Central memory CD4-positive, alpha-beta T cell (primary cell): ENCODE measurements around the gene RNF217.
"Not testable (repeated sequence)": the region's sequence is repeated elsewhere in the genome, so short reads cannot be mapped to it uniquely, and the experiment has no call there.

Experiments used
- DNase-seq: peaks from one replicate; pipeline ENCODE4 v3.0.0; 2022
- total RNA-seq, 3 experiments: gene quantifications; one replicate each; lab custom pipeline; 2026; lab: John Stamatoyannopoulos, UW

The RNF217 gene, protein sequence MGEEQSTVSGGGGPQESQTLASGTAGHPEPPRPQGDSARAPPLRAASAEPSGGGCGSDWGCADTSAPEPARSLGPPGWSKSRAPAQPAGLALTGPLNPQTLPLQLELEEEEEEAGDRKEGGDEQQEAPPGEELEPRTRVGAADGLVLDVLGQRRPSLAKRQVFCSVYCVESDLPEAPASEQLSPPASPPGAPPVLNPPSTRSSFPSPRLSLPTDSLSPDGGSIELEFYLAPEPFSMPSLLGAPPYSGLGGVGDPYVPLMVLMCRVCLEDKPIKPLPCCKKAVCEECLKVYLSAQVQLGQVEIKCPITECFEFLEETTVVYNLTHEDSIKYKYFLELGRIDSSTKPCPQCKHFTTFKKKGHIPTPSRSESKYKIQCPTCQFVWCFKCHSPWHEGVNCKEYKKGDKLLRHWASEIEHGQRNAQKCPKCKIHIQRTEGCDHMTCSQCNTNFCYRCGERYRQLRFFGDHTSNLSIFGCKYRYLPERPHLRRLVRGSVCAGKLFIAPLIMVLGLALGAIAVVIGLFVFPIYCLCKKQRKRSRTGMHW
- 0.77 to 2.9 (median 2.3) reads per million in 3 experiments for total RNA-seq

DNA sequence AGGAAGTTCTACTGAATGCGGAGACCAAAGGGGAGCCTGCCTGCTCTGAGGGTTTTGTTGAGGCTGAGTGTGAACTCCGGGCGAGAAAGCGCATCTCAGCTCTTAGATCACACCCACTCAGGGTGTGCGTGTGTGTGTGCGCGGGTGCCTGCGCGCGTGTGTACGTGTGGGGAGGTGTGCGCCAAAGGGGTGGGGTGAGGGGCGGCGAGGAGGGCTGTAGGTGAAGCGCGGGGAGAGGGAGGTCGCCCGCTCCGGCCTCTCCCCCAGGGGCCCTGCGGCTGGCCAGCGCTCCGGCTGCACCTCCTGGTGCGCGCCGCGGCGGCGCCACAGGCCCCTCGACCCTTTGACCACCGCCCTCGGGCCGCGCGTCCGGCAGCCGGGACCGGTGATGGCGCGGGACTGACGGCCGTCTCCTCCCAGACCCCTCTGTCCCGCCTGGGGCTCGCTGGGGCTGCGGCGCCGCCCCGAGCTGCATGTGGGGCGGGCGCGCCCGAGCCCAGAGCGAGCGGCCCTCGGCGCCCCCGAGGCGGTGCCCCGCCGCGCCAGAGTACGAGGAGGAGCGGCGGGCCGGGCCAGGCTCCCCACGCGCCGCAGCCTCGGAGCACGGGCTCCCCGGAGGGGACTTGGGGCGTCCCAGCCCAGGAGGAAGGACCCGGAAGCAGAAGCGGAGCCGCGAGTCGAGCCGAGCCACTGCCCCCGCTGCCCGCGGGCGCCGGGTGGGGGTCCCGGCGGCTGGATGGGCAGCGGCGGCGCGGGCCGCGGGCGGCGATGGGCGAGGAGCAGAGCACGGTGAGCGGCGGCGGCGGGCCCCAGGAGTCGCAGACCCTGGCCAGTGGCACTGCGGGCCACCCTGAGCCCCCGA, at the start of gene RNF217:
Gene RNF217, plus strand, starts transcription at position 661 of the 862 bp plus-strand sequence. Its CDS starts 108 bp downstream, at position 769.
- no peak for DNase-seq

DNA sequence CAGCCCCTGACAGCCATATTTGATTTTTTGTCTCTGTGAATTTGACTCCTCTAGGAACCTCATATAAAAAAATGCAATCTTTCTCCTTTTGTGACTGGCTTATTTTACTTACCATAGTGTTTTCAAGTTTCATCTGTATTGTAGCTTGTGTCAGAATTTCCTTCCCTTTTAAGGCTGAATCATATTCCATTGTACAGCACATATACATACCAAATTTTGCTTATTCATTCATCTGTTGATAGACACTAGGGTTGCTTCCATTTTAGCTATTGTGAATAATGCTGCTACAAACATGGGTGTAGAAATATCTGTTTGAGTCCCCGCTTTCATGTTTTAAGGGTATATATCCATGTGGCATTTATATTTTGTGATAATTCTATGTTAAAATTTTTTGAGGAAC, 49.2 kb upstream of the RNF217 start:
- DNase-seq, result no peak

DNA sequence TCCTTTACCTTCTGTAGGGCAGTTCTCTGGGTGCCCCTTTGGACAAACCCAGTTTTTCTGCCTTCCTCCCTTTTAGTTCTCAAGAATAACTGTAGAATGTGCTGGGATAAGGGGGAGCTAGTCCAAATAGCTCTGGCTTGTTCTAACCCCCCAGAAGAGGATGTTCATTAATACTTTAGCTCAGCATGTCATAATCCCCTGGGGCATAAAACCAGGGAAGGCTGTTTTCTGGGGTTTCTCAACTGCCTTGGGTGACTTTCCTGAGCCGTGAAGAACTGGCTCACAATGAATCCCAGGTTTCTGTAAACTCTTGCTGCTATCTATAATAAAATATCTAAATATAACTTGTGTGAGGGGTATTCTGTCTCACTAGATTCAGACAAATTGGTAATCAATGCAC, 44.5 kb upstream of the RNF217 start:
- no peak for DNase-seq

DNA sequence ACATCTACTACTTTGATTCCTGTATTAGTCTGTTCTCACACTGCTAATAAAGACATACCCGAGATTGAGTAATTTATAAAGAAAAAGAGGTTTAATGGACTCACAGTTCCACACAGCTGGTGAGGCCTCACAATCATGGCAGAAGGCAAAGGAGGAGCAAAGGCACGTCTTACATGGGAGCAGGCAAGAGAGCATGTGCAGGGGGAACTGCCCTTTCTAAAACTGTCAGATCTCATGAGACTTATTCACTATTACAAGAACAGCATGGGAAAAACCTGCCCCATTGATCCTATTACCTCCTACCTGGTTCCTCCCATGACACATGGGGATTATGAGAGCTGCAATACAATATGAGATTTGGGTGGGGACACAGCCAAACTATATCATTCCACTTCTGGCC, 42.5 kb upstream of the RNF217 start:
- not testable (repeated sequence) for DNase-seq

DNA sequence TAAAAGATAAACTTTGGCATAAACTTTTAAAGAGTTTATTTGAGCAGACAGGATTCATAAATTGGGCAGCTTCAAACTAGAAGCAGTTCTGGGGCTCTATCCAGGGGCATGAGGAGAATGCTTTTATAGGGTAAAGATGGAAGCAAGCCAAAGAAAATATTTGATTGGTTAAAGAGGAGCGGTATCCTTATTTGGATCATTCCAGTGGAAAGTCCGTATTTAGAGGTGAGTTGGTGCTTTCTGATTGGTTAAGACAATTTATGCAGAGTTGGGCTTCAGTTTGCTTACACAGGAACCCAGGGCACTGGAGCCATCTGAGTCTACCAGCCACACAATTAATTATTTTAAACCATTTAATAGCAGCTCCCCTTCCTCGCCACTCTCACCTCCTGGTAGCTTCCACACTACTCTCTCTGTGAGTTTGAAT, 37.9 kb upstream of the RNF217 start:
- no peak for DNase-seq

DNA sequence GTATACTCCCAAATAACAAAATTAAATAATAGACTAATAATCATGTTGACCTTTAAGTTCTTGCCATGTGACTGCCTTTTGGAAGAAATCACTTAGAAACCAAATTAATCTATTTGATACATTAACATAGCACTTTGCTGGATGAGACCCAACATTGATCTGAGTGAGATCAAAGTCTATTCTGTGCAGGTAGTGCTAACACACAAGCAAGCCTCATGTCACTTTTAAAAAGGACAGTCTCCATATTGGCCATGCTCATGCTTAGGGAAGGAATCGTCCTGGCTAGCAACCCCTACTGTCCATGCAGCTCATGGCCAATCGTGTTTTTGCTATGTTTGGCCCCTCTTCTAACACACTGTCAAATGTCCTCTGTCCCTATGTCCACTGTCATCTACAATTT, 35.8 kb upstream of the RNF217 start:
- DNase-seq, result no peak

DNA sequence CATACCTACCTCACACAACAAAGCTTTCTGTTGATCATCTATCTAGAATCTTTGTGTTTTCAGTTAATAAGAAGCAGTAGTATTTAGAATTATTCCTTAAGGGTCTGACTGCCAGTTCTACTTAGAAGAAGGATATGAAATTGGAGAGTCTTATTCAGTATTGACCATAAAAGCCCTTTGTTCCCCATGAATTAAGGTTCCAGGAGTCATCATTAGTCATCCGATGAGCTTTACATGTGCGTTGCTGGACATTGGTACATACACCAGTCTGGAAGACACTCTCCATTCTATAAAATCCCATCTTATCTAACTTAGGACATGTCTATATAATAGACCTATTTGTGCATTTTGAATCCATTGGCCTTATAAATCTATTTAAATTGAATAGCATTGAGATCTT, 34.4 kb upstream of the RNF217 start:
- no peak for DNase-seq

DNA sequence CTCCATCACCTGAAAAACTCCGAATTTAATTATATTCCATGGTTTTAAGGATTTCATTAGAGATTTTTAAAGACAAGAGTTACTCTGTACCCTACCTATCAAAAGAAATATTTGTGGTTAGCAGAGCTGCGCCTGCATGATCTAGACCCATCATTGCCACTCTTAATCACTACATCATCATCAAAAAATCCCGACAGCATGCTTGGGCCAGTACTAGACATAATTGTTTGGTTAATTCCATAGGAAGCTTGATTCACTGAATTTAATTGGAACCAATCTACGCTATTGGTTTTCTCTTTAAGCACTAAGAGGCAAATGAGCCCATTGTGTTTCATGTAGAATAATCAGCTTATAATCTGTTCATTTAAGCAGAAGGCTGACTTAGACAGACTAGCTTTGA, 33.4 kb upstream of the RNF217 start:
- no peak for DNase-seq

DNA sequence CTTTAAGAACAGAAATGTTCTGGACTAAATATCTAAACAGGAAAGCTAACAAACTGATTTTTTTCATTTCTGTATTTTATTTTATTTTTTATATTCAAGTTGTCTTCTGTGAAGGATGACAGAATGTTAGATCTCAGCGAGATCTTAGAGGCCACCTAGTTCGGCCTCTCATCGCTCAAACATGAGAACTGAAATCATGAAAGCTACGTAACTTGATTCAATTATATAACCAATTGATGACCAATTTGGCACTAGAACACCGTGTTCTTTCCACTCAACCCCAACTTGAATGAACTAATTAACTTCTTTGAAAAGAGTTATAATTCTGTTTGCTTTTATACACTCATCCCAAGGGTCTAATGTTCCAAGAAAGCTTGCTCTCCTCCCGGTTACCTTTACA, 24.6 kb upstream of the RNF217 start:
- DNase-seq, result no peak

DNA sequence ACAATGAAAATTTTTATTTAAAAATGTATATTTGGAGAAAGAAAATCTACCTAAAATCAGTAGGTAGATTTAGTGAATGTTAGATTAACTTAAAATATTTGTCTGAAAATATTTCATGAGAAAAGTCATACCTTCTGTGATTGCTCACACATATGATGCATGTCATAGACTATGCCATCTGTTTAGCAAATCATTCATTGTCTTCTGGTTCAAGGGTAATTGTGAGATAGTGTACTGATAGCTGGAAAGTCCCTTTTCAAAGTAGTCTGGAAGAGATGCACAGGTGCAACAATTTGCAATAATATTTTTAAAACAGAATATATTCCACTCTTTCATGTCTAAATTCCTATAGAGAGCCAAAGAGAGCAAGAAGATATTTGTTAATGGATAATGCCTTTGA, 21.0 kb upstream of the RNF217 start:
- no peak for DNase-seq

DNA sequence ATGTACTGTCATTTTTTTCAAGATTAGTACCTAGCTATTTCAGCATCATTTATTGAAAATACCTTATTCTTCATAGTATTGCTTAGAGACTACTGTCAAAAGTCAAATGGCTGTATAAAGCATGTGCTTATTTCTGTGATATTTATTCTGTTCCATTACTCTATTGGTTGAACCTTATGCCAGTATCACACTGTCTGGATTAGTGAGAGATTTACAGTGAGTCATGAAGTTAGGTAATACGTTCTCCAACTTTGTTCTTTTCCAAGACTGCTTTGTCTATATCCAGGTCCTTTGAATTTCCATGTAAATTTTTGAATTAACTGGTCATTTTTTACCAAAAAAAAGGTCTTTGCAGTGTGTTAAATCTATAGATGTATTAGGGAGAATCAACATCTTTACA, 18.6 kb upstream of the RNF217 start:
- no peak for DNase-seq

DNA sequence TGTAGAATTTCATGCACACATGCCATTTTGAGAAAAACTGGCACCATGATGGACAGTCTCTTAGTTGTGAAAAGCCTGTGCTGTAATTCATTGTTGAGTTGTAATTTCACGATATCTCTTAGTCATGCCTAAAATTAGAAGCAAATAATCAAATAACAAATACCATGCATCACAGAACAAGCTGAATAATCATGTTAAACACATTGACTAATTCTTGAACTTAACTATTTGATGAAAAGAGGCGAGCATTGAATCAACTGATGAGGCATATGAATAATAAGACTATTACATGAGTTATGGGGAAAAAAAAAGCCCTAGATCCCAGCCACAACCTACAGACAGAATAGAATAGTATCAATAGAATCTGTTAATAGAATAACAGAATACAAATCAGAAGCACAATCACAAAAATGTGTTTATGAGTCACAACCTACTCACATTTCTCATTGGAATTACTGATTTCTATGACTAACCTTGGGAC, 14.2 kb upstream of the RNF217 start:
- no peak for DNase-seq

DNA sequence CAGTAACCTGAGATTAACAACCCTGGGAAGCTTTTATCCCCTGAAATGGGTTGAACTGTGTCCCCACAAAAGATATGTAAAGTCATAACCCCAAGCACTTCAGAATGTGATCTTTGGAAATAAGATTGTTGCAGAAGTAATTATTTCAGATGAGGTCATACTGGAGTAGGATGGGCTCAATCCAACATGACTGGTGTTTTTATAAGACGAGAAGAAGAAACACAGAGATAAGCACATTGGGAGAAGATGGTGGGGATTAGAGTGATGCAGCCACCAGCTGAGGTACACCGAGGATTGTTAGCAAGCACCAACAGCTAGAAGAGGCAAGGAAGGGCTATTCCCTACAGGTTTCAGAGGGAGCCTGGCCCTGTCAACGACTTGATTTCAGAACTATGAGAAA, 12.5 kb upstream of the RNF217 start:
- no peak for DNase-seq

DNA sequence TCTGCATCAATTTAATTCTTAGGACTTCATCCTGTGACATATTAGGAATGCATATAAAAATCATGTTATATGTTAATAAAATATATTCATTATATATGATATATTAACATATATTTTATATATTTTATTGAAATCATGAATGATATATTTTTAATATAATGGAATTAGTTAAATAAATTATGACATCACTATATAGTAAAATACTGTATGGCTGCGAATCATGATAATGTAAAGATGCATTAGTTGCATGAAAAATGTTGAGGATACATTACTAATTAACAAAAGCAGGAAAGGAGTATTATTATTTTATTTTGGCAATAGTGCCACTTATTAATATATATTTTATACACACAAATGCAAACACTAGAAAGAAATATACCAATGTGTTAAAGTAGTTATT, 8.4 kb upstream of the RNF217 start:
- DNase-seq, result no peak

DNA sequence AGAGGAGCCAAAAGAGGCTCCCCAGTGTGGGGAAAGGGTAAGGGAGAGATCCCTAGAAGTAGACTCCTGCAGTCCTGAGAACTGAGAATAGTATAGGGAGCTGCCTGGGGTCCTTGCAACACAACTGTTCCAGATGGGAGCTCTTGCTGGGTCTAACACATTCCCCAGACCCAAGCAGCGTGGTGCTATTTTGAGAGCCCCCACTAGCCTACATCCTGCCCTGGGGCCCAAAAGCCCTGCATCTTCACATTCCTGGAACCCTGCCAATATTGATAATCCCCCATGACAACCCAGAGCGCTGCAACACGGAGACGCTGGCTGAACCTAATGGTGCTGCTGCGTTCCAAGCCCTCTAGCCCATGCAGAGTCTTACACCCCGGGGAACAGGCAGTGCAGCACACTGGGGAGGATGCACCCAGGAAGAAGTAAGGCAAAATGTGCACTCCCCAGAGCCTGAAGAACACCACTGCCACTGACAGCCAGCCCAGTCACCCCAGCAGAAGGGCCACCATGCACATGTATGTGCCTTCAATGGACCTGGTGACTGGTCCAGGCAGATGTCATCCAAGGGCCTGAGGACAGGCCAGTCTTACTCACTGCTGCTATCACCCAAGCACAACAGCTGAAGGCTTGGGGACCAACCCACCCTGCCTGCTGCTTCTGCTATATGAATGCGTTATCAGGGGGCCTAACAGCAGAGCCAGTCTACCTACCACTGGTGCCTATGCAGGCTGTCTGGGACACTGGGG, 7.0 kb upstream of the RNF217 start:
- DNase-seq, result no peak

DNA sequence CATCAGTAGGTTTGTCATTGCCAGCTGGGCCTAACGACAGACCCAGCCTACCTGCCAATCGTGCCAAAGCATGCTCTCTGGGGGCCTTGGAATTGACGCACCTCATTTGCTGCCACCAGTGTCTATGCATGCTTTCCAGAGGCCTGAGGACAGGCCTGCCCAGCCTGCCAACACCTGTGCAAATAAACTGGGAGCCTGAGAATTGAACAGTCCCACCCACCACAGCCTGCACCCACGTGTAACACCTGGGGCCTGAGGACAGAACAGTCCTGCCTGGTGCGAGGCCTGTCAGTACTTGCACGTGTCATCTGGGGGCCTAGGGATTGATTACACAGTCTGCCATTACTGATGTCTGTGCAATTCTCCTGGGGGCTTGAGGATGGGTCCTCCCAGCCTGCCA, 6.2 kb upstream of the RNF217 start:
- no peak for DNase-seq

DNA sequence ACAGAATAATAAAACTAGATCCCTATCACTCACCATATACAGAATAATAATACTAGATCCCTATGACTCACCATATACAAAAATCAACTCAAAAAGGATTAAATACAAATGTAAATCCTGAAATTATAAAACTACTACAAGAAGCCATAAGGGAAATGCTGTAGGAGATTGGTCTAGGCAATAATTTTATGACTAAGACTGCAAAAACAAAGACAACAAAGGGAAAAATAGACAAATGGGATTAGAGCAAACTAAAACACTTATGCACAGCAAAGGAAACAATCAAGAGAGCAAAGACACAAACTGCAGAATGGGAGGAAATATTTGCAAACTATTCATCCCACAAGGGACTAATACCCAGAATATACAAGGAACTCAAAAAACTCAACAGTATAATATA, 4.1 kb upstream of the RNF217 start:
- DNase-seq, result no peak

DNA sequence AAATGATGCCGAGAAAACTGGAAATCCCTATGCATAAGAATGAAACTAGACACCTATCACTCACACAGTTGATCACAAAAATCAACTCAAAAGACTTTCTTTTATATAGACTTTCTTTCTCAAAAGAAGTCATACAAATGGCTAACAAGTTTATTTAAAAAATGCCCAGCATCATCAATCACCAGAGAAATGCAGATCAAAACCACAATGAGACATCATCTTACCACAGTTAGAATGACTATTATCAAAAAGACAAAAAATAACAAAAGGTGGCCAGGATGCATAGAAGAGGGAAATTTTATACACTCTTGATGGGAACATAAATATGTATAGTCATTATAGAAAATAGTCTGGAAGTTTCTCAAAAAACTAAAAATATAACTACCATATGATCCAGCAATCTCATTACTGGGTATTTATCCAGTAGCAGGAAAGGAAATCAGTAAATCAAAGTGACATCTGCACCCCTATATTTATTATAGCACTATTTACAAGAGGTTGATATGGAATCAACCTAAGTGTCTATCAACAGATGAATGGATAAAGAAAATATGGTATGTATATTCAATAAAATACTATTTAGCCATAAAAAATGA, 3.4 kb upstream of the RNF217 start:
- DNase-seq, result no peak

DNA sequence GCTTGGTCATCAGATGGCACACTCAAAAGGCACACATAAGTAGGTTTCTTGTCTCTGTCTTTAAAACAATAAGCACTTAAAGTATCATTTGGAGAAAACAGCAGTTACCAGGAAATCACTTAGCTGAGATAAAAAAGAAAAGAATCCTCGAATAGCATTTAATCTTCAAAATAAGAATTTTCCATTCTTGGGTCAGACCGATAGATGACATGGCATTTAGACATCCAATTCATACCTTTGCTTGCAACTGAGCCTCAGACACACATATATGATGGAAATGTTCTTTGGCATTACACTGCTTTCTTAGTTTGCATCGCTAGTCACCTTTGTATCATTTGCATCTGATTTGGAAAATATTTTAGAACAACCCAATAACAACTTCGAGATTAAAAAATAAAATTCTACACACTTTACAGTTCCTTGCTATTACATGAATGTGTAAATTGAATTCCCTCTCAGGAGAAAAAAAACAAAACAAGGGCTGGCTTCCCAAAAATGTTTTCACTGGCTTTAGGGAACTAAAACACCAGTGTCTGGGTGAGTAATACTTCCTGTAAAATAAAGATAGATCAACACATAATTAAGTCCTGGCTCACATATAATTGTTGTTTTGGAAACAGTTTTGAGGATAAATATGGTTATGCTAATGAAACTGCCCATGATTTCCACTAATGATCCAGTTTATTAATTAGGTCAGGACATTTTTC, 1.3 kb upstream of the RNF217 start:
- DNase-seq, result no peak

DNA sequence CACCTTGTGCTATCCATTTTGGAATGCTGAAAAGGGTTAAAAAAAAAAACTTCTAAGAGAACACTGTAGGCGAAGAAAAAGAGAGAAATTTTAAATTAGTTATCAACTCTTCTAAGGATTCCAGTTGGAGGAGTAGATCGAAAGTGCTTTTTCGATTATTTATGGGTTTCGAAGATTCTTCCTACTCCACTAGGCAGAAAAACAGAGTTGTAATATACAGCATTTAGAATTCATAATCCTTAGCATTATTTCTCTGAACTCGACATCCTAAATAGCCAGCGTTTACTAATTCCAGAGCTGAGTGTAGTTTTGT, 817 bp upstream of the RNF217 start:
- DNase-seq, result no peak

DNA sequence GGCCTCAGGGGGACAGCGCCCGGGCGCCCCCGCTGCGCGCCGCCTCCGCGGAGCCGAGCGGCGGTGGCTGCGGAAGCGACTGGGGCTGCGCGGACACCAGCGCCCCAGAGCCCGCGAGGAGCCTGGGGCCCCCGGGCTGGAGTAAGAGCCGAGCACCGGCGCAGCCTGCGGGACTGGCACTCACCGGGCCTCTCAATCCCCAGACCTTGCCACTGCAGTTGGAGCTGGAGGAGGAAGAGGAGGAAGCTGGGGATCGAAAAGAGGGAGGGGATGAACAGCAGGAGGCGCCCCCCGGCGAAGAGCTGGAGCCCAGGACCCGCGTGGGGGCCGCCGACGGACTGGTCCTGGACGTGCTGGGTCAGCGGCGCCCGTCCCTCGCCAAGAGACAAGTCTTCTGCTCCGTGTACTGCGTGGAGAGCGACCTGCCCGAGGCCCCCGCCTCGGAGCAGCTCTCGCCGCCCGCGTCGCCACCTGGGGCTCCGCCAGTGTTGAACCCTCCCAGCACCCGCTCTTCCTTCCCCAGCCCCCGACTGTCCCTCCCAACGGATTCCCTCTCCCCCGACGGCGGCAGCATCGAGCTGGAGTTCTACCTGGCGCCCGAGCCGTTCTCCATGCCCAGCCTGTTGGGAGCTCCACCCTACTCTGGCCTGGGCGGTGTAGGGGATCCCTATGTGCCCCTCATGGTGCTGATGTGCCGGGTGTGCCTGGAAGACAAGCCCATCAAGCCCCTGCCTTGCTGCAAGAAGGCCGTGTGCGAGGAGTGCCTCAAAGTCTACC, 590 bp downstream of the RNF217 start:
- DNase-seq, result no peak
